ENCODE measurements around the gene P2RY14. TPM values are rescaled to one million over a fixed set of nuclear protein-coding genes. Genes with fewer than 3 reads are reported as not detected.

Gene P2RY14
- total and polyA plus RNA-seq, 12 donors, result 0.17 to 2.4 (median 0.57) TPM; not detected in 1

DNA sequence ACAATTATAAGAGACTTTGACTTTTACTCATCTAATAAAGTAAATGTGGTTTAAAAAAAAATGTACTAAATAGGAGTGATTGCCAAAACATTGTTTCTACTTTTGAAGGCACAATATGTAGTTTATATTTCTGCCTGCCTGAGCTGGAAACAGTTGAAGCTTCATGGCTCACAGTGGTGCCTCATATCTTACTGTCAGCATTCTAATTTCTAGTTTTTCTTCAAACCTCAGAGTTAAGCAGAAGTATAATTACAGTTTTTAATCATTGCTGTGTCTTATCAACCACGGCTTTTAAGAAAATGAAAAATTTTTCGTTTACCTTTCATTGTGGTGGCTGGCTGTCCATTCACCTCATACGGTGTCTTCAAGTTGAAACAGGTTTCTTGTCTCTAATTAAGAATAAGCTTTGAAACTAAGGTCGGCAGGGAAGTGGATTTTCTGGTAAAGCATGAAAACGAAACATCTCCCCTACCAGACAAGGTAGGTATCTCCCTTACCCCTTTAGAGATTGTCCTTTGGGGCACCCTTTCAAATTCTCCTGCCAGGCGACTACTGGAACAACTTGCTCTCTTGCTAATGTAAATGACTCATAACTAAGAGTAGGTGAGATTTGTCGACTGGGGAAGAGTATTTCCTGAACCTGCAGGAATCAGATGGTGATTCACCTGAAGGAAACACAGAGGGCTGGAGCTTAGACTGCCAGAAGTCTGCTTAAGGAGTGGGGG is 38.1 kb upstream of the P2RY14 start, which contains the start of gene GPR87:
Gene GPR87 (minus strand): TSS at position 554 of the 725 bp plus-strand sequence. CDS start 16,720 bp downstream, outside the sequence.
- WGBS, 4 donors, result 72 to 77% (median 75%) methylated on average over 7 of the region's 7 CpGs
- Histone ChIP-seq H3K4me3 (no peak within 1 kb of the TSS), H3K4me1 (replicated peaks in 1 of 2) (peaks cover 8 to 22% of the 10 kb centered on the region in 2 donors), H3K27ac (no peak within 1 kb of the TSS), H3K27me3 (no peaks in the 10 kb centered on the region), H3K36me3 (replicated peaks in 1 of 2) (no peaks in the 10 kb centered on the region), H3K9me3 (replicated peaks in 1 of 3) (no peaks in the 10 kb centered on the region)
- no peak for DNase-seq
- TF ChIP-seq POLR2A (IDR thresholded peaks at IDR 0.05), result no peak
- TF ChIP-seq, protein P1, sequence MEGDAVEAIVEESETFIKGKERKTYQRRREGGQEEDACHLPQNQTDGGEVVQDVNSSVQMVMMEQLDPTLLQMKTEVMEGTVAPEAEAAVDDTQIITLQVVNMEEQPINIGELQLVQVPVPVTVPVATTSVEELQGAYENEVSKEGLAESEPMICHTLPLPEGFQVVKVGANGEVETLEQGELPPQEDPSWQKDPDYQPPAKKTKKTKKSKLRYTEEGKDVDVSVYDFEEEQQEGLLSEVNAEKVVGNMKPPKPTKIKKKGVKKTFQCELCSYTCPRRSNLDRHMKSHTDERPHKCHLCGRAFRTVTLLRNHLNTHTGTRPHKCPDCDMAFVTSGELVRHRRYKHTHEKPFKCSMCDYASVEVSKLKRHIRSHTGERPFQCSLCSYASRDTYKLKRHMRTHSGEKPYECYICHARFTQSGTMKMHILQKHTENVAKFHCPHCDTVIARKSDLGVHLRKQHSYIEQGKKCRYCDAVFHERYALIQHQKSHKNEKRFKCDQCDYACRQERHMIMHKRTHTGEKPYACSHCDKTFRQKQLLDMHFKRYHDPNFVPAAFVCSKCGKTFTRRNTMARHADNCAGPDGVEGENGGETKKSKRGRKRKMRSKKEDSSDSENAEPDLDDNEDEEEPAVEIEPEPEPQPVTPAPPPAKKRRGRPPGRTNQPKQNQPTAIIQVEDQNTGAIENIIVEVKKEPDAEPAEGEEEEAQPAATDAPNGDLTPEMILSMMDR (IDR thresholded peaks at IDR 0.05), result no peak
- intact Hi-C loops (cut with DNase I), result no loop called here

DNA sequence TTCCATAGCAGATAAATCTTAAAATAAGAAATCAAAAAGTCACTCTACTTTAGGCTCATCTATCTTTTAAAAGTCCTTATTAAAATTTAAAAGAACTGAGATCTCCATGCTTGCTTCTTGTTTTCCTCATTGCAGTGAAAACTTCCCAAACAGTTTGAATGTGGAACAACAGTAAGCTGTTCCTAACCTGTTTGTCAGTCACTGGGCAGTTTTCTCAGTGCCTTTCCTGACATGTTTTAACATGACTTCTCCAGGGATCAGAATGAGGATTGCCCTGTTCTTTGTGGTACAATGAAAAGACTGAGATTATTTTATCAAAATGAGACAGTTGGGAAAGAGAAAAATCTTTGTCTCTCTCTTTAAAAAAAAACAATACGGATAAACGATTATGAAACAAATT is 37.5 kb upstream of the P2RY14 start:
- WGBS, 4 donors, result 91 to 93% (median 92%) methylated on average over 2 of the region's 2 CpGs
- H3K4me1 ChIP-seq (replicated peaks in 1 of 2), result peaks cover 8 to 22% of the 10 kb centered on the region in 2 donors
- H3K9me3 ChIP-seq (replicated peaks in 1 of 3), result no peaks in the 10 kb centered on the region
- no peak overlapping the region for H3K27ac ChIP-seq
- H3K4me3 ChIP-seq, result no peak overlapping the region
- TF ChIP-seq, protein P1 (IDR thresholded peaks at IDR 0.05), result no peak
- no peak for TF ChIP-seq POLR2A (IDR thresholded peaks at IDR 0.05)
- H3K27me3 ChIP-seq, result no peaks in the 10 kb centered on the region
- intact Hi-C loops (cut with DNase I), result no loop called here
- DNase-seq, result no peak
- no peaks in the 10 kb centered on the region for H3K36me3 ChIP-seq (replicated peaks in 1 of 2)

GRCh38 chr3:151315136-151315535 is 36.8 kb upstream of the P2RY14 start:
- no peak for TF ChIP-seq POLR2A (IDR thresholded peaks at IDR 0.05)
- TF ChIP-seq, protein P1 (IDR thresholded peaks at IDR 0.05), result no peak
- peaks cover 6 to 22% of the 10 kb centered on the region in 2 donors for H3K4me1 ChIP-seq (replicated peaks in 1 of 2)
- no peak overlapping the region for H3K4me3 ChIP-seq
- intact Hi-C loops (cut with DNase I), result no loop called here
- WGBS, 4 donors, result 66 to 92% (median 91%) methylated on average over 2 of the region's 2 CpGs
- H3K36me3 ChIP-seq (replicated peaks in 1 of 2), result no peaks in the 10 kb centered on the region
- H3K27ac ChIP-seq, result no peak overlapping the region
- H3K27me3 ChIP-seq, result no peaks in the 10 kb centered on the region
- H3K9me3 ChIP-seq (replicated peaks in 1 of 3), result no peaks in the 10 kb centered on the region
- DNase-seq, result no peak

DNA sequence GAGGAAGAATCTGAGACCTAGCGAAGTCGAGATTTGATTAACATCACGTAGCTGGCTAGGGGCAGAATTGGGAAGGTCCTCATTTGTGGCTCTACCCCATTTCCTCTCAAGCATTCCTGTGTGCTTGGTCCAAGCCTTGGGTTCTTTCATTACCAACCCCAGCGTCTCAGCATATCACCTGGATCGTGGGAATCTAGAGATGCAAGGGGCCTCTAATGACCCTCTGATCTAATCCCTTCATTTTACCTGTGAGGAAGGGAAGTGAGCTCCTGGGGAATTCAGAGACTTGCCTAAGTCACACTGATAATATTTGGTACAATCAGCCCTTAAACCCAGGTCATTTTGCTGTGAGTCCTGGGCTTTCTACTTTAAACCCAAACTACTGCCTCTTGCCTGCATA is 36.3 kb upstream of the P2RY14 start:
- TF ChIP-seq, protein P1 (IDR thresholded peaks at IDR 0.05), result no peak
- no peak for TF ChIP-seq POLR2A (IDR thresholded peaks at IDR 0.05)
- Histone ChIP-seq H3K27me3 (no peaks in the 10 kb centered on the region), H3K9me3 (replicated peaks in 1 of 3) (no peaks in the 10 kb centered on the region), H3K4me1 (replicated peaks in 1 of 2) (peaks cover under 1 to 16% of the 10 kb centered on the region in 2 donors), H3K36me3 (replicated peaks in 1 of 2) (no peaks in the 10 kb centered on the region), H3K4me3 (no peak overlapping the region), H3K27ac (no peak overlapping the region)
- no peak for DNase-seq
- intact Hi-C loops (cut with DNase I), result no loop called here
- WGBS, 4 donors, result 95 to 100% (median 96%) methylated on average over 5 of the region's 5 CpGs
